Aorta (tissue), 5 donors: ENCODE data around the gene ZDHHC19. TPM values are rescaled to one million over a fixed set of nuclear protein-coding genes. Genes with fewer than 3 reads are reported as not detected.
"Not testable (repeated sequence)": the region's sequence is repeated elsewhere in the genome, so short reads cannot be mapped to it uniquely, and the experiment has no call there.

Experiments used
- ATAC-seq: fragments of 200-7000 bp; cut with Tn5 transposase; one replicate; pipeline ENCODE4 v1.9.1; 2022; ENCODE audit warnings: moderate library complexity; ENCODE audit not compliant: low FRiP score
- DNase-seq, 2 donors: peaks; one replicate each; pipeline ENCODE4 v3.0.0-alpha.2; 2020
- H3K27ac ChIP-seq, 2 donors: one replicate each; pipeline ENCODE4 v1.5.1; 2013; ENCODE audit warnings: low read length in 2 of 2, mild to moderate bottlenecking in 2 of 2, moderate library complexity in 2 of 2, control low read depth in 1 of 2, inconsistent platforms in 1 of 2, low read depth in 1 of 2
- H3K27me3 ChIP-seq, 2 donors: one replicate each; pipeline ENCODE4 v1.6.1; 2013; ENCODE audit warnings: control low read depth in 1 of 2, low read length in 1 of 2, mild to moderate bottlenecking in 1 of 2, moderate library complexity in 1 of 2; ENCODE audit not compliant: insufficient read depth in 2 of 2, control insufficient read depth in 1 of 2
- H3K36me3 ChIP-seq, 2 donors: one replicate each; pipeline ENCODE4 v1.6.1; 2013; ENCODE audit warnings: control low read depth in 1 of 2, low read length in 1 of 2, mild to moderate bottlenecking in 1 of 2; ENCODE audit not compliant: insufficient read depth in 2 of 2, control insufficient read depth in 1 of 2
- H3K4me1 ChIP-seq, 2 donors: one replicate each; pipeline ENCODE4 v1.6.1; 2013; ENCODE audit warnings: low read length in 2 of 2, control low read depth in 1 of 2, mild to moderate bottlenecking in 1 of 2, moderate library complexity in 1 of 2; ENCODE audit not compliant: insufficient read depth in 2 of 2, control insufficient read depth in 1 of 2
- H3K4me3 ChIP-seq, 2 donors: one replicate each; pipeline ENCODE4 v1.5.1; 2013; ENCODE audit warnings: low read length in 2 of 2, control low read depth in 1 of 2, mild to moderate bottlenecking in 1 of 2
- H3K9me3 ChIP-seq: one replicate; pipeline ENCODE4 v1.6.1; 2013; ENCODE audit warnings: mild to moderate bottlenecking, low read length; ENCODE audit not compliant: control insufficient read depth
- WGBS, 2 donors: extraction: QIAGEN DNeasy Blood & Tissue Kit; methylation state at CpG; one replicate each; pipeline ENCODE4 v1.1.7; 2013; 5-methylcytosine and 5-hydroxymethylcytosine counted together
- intact Hi-C, 2 donors: fragments of 100-400 bp; cut with DNase I; formaldehyde crosslinking; loops; one replicate each; pipeline versions ENCODE4 v1.14.2 to v1.15.0; 2022
- polyA plus RNA-seq, 2 donors: library from polyadenylated mRNA; stranded (reverse); fragments of 200-250 nt; gene quantifications; one replicate each; pipeline ENCODE4 v1.2.3, GENCODE V29; 2013
- total RNA-seq, 2 donors: library from RNA; stranded (reverse); fragmentation: NEBNext Ultra II Directional; extraction: Animal tissue kit (Norgen Biotek cat#: 25700); gene quantifications; one replicate each; pipeline ENCODE4 v1.2.1, GENCODE V29; 2021
- donor health status: healthy with polysubstance abuse.
- donor health status: Bipolar disorder and iron deficiency.
- donor health status: DM: no; HTN: no; CAD: no.
- donor health status: DM: no; HTN: no; CAD: no.
- donor health status: DM: yes; HTN: yes; CAD: no.

ZDHHC19 gene
- total and polyA plus RNA-seq, 4 donors = 0.72 to 0.97 TPM; not detected in 2

- Histone ChIP-seq H3K36me3 (no peaks in the 10 kb centered on the region), H3K27me3 (no peaks in the 10 kb centered on the region), H3K9me3 (no peaks in the 10 kb centered on the region), H3K4me3 (no peak overlapping the region), H3K27ac (no peak overlapping the region), H3K4me1 (no peaks in the 10 kb centered on the region)
- 52 to 54% methylated on average over 4 of the region's 4 CpGs for WGBS, 2 donors
- DNase-seq = peak; percentile 9 to 17
- no peak for ATAC-seq
- intact Hi-C loops = no loop called here
Measured at GRCh38 chr3:196177967-196178366, 33.2 kb downstream of the ZDHHC19 start.

- Histone ChIP-seq H3K27ac (no peak overlapping the region), H3K36me3 (no peaks in the 10 kb centered on the region), H3K9me3 (no peaks in the 10 kb centered on the region), H3K4me3 (no peak overlapping the region), H3K27me3 (no peaks in the 10 kb centered on the region), H3K4me1 (no peaks in the 10 kb centered on the region)
- ATAC-seq (no peak), DNase-seq (peak; percentile 9 to 33)
- intact Hi-C loops = no loop called here
- 77 to 82% methylated on average over 16 of the region's 16 CpGs for WGBS, 2 donors
Measured at GRCh38 chr3:196177567-196177966, 33.6 kb downstream of the ZDHHC19 start.

- Histone ChIP-seq H3K4me1 (no peaks in the 10 kb centered on the region), H3K27me3 (no peaks in the 10 kb centered on the region), H3K36me3 (no peaks in the 10 kb centered on the region), H3K4me3 (no peak overlapping the region), H3K9me3 (no peaks in the 10 kb centered on the region), H3K27ac (no peak overlapping the region)
- DNase-seq (peak; percentile 23 to 25), ATAC-seq (no peak)
- 82 to 83% methylated on average over 9 of the region's 9 CpGs for WGBS, 2 donors
- intact Hi-C loops = no loop called here
Measured at GRCh38 chr3:196175722-196176121, 35.5 kb downstream of the ZDHHC19 start.

- Histone ChIP-seq H3K27ac (no peak overlapping the region), H3K4me3 (no peak overlapping the region), H3K9me3 (no peaks in the 10 kb centered on the region), H3K4me1 (no peaks in the 10 kb centered on the region), H3K36me3 (no peaks in the 10 kb centered on the region), H3K27me3 (no peaks in the 10 kb centered on the region)
- DNase-seq = peak; percentile 33 to 46
- WGBS, 2 donors = 71 to 74% methylated on average over 19 of the region's 19 CpGs
- ATAC-seq = no peak
- intact Hi-C loops = no loop called here
Measured at GRCh38 chr3:196175116-196175625, 36.0 kb downstream of the ZDHHC19 start.

- Histone ChIP-seq H3K27ac (no peak overlapping the region), H3K9me3 (no peaks in the 10 kb centered on the region), H3K36me3 (no peaks in the 10 kb centered on the region), H3K4me1 (no peaks in the 10 kb centered on the region), H3K4me3 (no peak overlapping the region), H3K27me3 (no peaks in the 10 kb centered on the region)
- DNase-seq (peak; percentile 3 to 43), ATAC-seq (no peak)
- intact Hi-C loops = no loop called here
- WGBS, 2 donors = 73 to 77% methylated on average over 3 of the region's 3 CpGs
Measured at GRCh38 chr3:196174652-196175051, 36.5 kb downstream of the ZDHHC19 start.

GRCh38 chr3:196170296-196170695, 40.9 kb downstream of the ZDHHC19 start:
- H3K36me3 ChIP-seq, H3K4me3 ChIP-seq, DNase-seq, ATAC-seq, intact Hi-C loops, H3K27me3 ChIP-seq, H3K9me3 ChIP-seq, H3K4me1 ChIP-seq, H3K27ac ChIP-seq: not testable (repeated sequence)
- WGBS, 2 donors = 97% methylated on average over 12 of the region's 12 CpGs

GRCh38 chr3:196169836-196170240, 41.4 kb downstream of the ZDHHC19 start:
- Histone ChIP-seq H3K4me3 (no peak overlapping the region), H3K4me1 (no peaks in the 10 kb centered on the region), H3K27me3 (no peaks in the 10 kb centered on the region), H3K27ac (no peak overlapping the region), H3K36me3 (no peaks in the 10 kb centered on the region), H3K9me3 (no peaks in the 10 kb centered on the region)
- peak; percentile 61 to 69 for DNase-seq
- WGBS, 2 donors = 95 to 99% methylated on average over 5 of the region's 5 CpGs
- ATAC-seq = no peak
- intact Hi-C loops = no loop called here

- DNase-seq (no peak), ATAC-seq (no peak)
- Histone ChIP-seq H3K27ac (no peak overlapping the region), H3K9me3 (no peaks in the 10 kb centered on the region), H3K27me3 (no peaks in the 10 kb centered on the region), H3K4me3 (no peak overlapping the region), H3K36me3 (no peaks in the 10 kb centered on the region), H3K4me1 (no peaks in the 10 kb centered on the region)
- 52 to 59% methylated on average over 6 of the region's 6 CpGs for WGBS, 2 donors
- intact Hi-C loops = no loop called here
Measured at GRCh38 chr3:196168808-196169391, 42.3 kb downstream of the ZDHHC19 start.

- Histone ChIP-seq H3K27ac (no peak overlapping the region), H3K36me3 (no peaks in the 10 kb centered on the region), H3K4me1 (no peaks in the 10 kb centered on the region), H3K9me3 (no peaks in the 10 kb centered on the region), H3K27me3 (no peaks in the 10 kb centered on the region), H3K4me3 (no peak overlapping the region)
- intact Hi-C loops = no loop called here
- ATAC-seq (no peak), DNase-seq (no peak)
- 88% methylated on average over 7 of the region's 7 CpGs for WGBS, 2 donors
Measured at GRCh38 chr3:196166741-196167140, 44.5 kb downstream of the ZDHHC19 start.
